Stimulated activated CD4-positive, alpha-beta T cell treated with anti-CD3 and anti-CD28 coated beads, Interleukin-2, amount 100 ng/mL, for 24 hours (primary cell): ENCODE results near the gene GABBR2.
"Not testable (repeated sequence)": the region's sequence is repeated elsewhere in the genome, so short reads cannot be mapped to it uniquely, and the experiment has no call there.

ENCODE experiments used
- DNase-seq, 2 donors: peaks; one replicate each; pipeline ENCODE4 v3.0.0-alpha.2; 2020

Gene GABBR2

GRCh38 chr9:98536542-98537173 lies 172.1 kb downstream of the GABBR2 start:
- peak; percentile 26 to 56 for DNase-seq

DNA sequence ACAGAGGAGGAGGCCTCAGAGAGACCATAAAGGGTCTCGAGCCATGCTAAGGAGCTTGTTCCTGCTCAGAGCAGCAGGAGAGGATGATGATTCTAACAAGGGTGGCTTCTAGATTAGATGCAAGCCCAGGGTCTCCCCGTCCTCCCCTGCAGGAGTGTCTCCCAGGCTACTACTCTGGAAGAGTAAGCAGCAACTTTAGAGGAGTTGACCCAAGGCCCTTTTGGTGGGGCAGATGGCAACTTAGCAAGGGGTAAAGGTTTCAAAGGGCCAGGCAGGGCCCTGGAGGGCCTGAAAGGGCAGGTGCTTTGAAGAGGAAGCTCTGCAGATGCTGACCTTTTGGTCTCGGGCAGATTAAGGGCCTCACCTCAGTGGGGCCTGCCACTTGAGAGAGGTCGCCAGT lies 174.9 kb downstream of the GABBR2 start:
- no peak for DNase-seq

DNA sequence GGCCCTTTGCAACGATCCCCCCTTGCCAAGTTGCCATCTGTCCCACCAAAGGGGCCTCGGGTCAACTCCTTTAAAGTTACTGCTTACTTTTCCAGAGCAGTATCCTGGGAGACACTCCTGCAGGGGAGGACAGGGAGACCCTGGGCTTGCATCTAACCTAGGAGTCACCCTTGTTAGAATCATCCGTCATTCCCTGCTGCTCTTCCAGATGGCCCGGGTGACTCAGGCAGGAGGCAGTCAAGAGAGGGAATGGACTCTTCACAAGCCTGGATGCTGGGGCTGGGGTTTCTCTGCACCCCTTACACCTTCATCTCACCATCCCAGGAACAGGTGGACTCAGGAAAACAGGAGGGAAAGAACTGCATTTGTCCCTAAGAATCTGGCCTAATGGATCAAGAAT lies 175.6 kb downstream of the GABBR2 start:
- no peak for DNase-seq

DNA sequence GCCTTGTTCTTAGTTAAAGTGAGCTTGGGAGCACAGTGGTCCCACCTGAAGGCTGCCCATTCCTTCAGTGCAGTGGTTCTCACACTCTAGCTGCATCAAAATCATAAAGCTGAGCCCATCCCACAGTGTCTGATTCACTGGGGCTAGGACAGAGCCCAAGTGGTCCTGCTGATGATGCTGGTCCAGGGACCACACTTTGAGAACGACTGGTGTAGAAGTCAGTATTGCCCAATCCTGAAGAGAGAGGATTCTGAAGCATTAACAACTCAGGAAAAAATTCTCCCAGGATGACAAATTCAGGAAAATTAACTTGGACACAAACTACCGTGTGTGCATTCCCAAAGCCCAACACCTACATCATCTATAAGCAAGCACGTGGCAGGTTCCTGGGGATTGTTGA lies 176.2 kb downstream of the GABBR2 start:
- no peak for DNase-seq

DNA sequence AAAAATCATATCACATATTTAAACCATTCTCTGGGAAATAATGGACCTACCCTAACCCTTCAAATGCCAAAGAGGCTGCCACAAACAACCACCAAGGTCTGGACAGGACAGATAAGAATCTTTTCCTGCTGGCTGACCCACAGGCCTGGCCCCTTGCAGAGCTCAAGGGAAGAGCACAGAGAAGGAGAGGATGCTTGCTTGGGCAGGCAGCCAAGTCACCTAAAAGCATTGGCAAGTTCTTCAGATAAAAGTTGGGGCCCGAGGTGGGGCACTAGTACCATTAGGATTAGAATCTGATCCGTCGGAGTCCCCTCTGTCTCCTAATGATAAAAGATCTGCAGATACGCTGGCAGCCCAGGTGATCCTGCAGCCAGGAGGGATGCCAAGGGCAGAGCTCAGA lies 176.6 kb downstream of the GABBR2 start:
- no peak for DNase-seq

DNA sequence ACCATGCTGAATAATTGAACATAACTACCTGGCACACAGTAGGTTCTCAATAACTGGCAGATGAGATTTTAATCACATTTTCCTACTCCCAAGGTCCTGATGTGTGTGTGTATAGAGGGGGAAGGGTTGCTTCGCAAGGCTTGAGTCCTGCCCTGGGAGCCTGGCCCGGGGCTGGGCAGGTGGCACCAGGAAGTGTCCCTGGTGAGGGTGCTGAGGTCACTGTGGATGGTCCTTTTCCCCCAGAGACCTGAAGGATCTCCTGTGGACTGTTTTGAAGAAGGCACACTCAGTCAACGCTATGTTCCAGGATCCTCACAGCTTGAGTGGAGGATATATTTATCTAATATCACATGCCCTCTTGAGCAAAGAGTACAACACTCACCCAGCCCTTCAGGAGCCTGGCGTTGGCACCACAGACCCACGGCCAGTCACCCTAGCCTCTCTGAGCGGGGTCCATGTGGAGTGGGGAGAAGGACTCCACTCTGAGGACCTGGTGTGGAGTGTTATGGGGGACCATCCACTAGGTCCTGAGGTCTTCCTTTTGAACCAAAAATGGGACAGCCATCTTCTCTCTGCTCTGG lies 177.8 kb downstream of the GABBR2 start:
- DNase-seq: no peak

DNA sequence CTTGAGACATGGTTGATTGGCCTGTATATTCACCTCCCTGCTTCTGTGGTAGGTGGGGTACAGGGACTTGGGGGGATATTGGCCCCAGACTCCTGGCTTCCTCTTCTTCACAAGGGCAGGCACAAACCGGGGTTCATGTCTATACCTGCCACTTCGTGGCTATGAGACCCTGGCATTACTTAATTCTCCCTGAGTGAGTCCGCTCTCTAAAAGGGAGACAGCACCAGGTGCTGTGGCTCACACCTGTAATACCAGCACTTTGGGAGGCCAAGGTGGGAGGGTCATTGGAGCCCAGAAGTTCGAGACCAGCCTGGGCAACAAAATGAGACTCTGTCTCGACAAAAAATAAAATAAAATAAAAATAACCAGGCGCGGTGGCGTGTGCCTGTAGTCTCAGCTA lies 178.5 kb downstream of the GABBR2 start:
- no peak for DNase-seq

- DNase-seq: no peak
These were observed 178.9 kb downstream of the GABBR2 start for GRCh38 chr9:98529841-98530240.

GRCh38 chr9:98523231-98523901 lies 185.4 kb downstream of the GABBR2 start:
- DNase-seq: no peak

GRCh38 chr9:98522487-98522886 lies 186.2 kb downstream of the GABBR2 start:
- no peak for DNase-seq

DNA sequence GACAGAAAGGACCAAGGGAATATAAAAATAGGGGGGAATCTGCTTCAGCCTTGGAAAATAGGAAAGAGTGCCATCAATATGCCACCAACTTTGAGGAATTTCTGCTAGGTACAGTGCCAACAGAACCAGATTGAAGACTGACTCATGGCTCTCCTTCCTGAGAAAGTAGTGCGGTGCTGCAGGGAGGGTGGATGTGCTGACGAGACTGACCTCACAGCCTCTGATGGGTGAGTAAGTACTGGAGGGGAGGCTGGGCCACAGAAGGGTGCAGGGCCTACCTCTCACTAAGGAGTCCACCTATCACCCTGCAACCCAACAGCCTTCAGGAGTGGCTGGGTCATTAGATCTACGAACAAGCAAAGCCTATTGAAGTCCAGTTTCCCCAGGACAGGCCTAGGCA lies 187.6 kb downstream of the GABBR2 start:
- DNase-seq: no peak

DNA sequence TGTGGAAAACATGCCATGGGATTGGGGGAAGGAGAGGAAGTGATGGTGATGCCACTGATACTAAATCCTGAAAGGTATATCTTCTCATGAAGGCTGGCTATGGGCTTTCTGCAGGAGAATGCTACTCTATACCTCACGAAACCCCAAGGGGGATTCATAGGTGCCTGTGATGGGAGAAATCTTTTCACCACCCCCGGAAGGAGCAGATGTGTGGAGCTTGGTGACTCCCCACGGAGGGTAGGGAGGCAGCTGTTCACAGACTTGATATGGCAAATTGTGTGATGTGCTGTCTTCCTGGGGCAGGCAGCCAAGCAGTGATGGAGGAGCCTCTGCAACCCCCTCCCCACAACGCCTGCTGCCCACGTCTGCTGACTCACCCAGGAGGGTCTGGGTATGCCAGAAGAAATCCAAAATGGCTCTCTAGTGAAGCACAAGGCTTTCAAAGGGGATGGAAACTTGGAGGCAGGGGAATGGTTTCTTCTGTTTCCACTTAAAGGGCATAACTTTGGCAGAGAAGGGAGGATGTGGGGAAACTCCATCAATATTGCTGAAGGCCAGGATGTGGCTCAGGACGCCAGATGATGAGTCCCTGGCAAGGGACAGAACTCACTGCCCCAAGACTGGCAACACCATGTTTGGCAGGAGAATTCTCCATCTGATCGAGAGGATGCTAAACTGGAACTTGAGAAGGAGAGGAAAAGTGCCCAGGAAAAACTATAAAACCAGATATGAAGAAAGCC lies 188.3 kb downstream of the GABBR2 start:
- DNase-seq: no peak

- no peak for DNase-seq
These were observed 189.1 kb downstream of the GABBR2 start for GRCh38 chr9:98519641-98520040.

GRCh38 chr9:98518556-98518955 lies 190.2 kb downstream of the GABBR2 start:
- DNase-seq: no peak

DNA sequence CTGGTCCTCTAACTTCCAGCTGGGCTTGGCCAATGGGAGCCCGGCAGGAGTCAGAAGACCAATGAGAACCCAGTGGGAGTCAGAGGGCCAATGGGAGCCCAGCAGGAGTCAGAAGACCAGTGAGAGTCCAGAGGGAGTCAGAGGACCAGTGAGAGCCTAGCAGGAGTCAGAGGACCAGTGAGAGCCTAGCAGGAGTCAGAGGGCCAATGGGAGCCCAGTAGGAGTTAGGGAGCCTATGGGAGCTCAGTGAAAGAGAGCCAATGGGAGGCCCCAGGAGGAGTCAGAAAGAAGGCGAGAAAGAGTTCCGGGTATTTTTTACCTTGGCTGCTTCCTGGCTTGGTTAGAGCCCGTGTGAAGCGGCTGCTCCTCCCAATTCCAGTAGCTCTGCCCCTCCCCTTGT lies 191.0 kb downstream of the GABBR2 start:
- no peak for DNase-seq

DNA sequence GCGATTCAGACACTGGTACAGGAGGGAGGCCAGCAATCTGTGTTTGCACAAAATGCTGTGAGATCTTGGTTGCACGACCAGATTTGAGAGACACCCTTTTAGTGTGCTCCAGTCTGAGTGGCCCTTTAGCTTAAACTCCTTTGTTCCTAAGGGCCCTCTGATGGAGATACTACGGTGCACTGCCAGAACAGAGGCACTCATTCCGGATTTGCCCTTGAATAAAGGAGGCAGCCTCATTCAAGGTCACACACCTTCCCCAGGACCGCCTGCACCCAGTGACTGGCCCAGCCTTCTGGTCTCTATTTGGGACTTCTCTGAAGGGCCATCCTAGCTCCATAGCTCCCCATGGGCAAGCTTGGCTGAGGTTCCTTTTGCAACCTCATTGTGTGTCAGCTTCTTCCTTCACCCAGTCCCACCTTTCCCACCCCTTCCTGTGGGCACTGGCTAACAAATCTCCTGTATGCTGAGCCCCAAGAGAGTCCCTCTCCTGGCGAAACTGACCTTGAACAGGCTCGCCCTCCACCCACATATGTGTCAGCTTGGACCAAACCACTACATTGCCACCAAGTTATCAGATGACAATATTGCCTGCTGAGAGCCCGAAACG lies 191.7 kb downstream of the GABBR2 start:
- DNase-seq: no peak

DNA sequence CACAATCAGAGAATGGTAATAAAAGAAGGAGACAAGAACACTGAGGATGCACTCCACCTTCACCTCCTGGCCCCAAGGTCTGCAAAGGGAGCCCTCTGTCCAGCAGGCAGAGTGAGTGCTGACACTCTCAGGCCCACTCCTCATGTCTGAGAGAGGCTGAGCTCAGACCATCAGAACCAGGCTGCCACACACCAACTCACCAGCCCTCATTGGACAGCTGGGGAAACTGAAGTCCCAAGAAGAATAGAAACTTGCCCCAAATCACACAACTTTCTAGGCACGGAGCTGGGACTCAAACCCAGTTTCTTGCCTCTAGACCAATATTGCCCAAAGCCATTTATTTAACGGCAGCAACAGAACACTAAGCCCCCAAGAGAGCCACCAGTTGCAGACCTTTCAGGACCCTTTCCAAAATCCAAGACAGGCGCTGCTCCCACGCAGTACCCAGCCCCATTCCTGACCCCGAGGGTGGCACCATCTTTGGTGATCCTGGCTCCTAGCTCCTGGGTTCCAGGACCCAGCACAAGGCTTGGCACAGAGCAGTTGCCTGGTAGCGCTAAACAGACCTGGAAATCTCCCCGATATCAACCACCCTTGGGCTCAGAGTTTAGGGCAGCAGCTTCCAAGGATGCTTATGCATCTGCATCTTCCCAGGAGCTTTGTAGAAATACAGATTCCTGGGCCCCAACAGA lies 192.4 kb downstream of the GABBR2 start:
- DNase-seq: no peak

- DNase-seq: no peak
These were observed 193.1 kb downstream of the GABBR2 start for GRCh38 chr9:98515506-98516204.

DNA sequence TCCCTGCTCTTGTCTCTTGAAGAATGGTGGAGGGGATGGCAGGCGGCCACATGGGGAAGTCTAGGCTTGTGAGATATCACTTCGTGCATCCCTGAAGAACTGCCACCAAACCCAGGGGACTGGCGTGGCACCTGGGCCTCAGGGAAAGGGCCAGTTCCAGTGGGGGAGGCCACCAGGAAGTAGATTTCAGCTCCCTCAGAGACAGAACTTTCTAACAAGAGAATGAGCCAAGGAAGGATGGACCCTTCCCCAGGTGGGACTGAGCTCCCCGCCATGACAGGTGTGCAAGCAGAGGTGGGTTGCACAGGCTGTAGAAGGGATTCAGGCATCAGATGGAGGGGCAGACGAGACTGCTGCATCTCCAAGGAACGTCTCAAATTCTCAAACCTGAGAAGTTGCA lies 193.9 kb downstream of the GABBR2 start:
- no peak for DNase-seq

- DNase-seq: not testable (repeated sequence)
These were observed 200.4 kb downstream of the GABBR2 start for GRCh38 chr9:98508217-98508919.

GRCh38 chr9:98506422-98507054 lies 202.2 kb downstream of the GABBR2 start:
- DNase-seq: no peak
